Erythroblast (primary cell): ENCODE measurements around the gene NBL1.

ENCODE experiments used
- GATA1 ChIP-seq: IDR thresholded peaks from 2 replicates; pipeline ENCODE4 v1.6.1; 2011; ENCODE audit warnings: low read depth, mild to moderate bottlenecking, control low read depth, low read length, moderate library complexity
- POLR2A ChIP-seq: IDR thresholded peaks from 2 replicates; pipeline ENCODE4 v1.6.1; 2011; ENCODE audit warnings: mild to moderate bottlenecking, low read length

GRCh38 chr1:19597496-19598309, 46.4 kb upstream of the NBL1 start:
- no peak for TF ChIP-seq POLR2A
- no peak for TF ChIP-seq GATA1
